ENCODE data around the gene ANKRD35. TPM values are rescaled to one million over a fixed set of nuclear protein-coding genes. Genes with fewer than 3 reads are reported as not detected.

Gene ANKRD35
- total and polyA plus RNA-seq, 4 donors: 2.0 to 3.7 (median 2.8) TPM

GRCh38 chr1:145906954-145907753 lies 21.5 kb upstream of the ANKRD35 start:
- Histone ChIP-seq H3K27me3 (ENCODE audit: control insufficient read depth in 3 of 3, insufficient read depth in 3 of 3, low read length in 2 of 3) (no peaks in the 10 kb centered on the region), H3K36me3 (ENCODE audit: control insufficient read depth in 4 of 4, insufficient read depth in 4 of 4, low read length in 4 of 4) (peaks cover 6 to 12% (median 9%) of the 10 kb centered on the region in 4 donors), H3K27ac (ENCODE audit: low read depth in 1 of 2, low read length in 1 of 2) (peak overlapping the region in 1 of 2 donors; percentile 58), H3K9me3 (ENCODE audit: control insufficient read depth in 4 of 4, insufficient read depth in 3 of 4, low read length in 3 of 4) (no peaks in the 10 kb centered on the region), H3K4me3 (no peak overlapping the region), H3K4me1 (ENCODE audit: control insufficient read depth in 5 of 5, insufficient read depth in 5 of 5, low read length in 5 of 5) (peaks cover 0 to 16% (median 0%) of the 10 kb centered on the region in 5 donors), H3K9ac (ENCODE audit: insufficient read depth in 1 of 2, low read length in 2 of 2) (no peak overlapping the region)
- no peak for TF ChIP-seq CTCF (IDR thresholded peaks at IDR 0.05; ENCODE audit: control extremely low read depth, extremely low read depth)
- DNase-seq: peak in 2 of 3 donors; percentile 24 to 25
- ATAC-seq (ENCODE audit: insufficient read depth, low FRiP score): no peak
- WGBS, 2 donors: 79 to 83% methylated on average over 10 of the region's 10 CpGs

GRCh38 chr1:145901312-145902021 lies 15.8 kb upstream of the ANKRD35 start:
- Histone ChIP-seq H3K36me3 (ENCODE audit: control insufficient read depth in 4 of 4, insufficient read depth in 4 of 4, low read length in 4 of 4) (peaks cover 0 to 11% (median 0%) of the 10 kb centered on the region in 4 donors), H3K4me3 (no peak overlapping the region), H3K27ac (ENCODE audit: low read depth in 1 of 2, low read length in 1 of 2) (no peak overlapping the region), H3K4me1 (ENCODE audit: control insufficient read depth in 5 of 5, insufficient read depth in 5 of 5, low read length in 5 of 5) (no peaks in the 10 kb centered on the region), H3K9ac (ENCODE audit: insufficient read depth in 1 of 2, low read length in 2 of 2) (no peak overlapping the region), H3K9me3 (ENCODE audit: control insufficient read depth in 4 of 4, insufficient read depth in 3 of 4, low read length in 3 of 4) (no peaks in the 10 kb centered on the region), H3K27me3 (ENCODE audit: control insufficient read depth in 3 of 3, insufficient read depth in 3 of 3, low read length in 2 of 3) (no peaks in the 10 kb centered on the region)
- WGBS, 2 donors: 92 to 94% methylated on average over 12 of the region's 12 CpGs
- TF ChIP-seq CTCF (IDR thresholded peaks at IDR 0.05; ENCODE audit: control extremely low read depth, extremely low read depth): no peak
- no peak for ATAC-seq (ENCODE audit: insufficient read depth, low FRiP score)
- DNase-seq: no peak

- ATAC-seq (ENCODE audit: insufficient read depth, low FRiP score) (no peak), DNase-seq (no peak)
- Histone ChIP-seq H3K9me3 (ENCODE audit: control insufficient read depth in 4 of 4, insufficient read depth in 3 of 4, low read length in 3 of 4) (no peaks in the 10 kb centered on the region), H3K27me3 (ENCODE audit: control insufficient read depth in 3 of 3, insufficient read depth in 3 of 3, low read length in 2 of 3) (no peaks in the 10 kb centered on the region), H3K36me3 (ENCODE audit: control insufficient read depth in 4 of 4, insufficient read depth in 4 of 4, low read length in 4 of 4) (peaks cover 0 to 14% (median 0%) of the 10 kb centered on the region in 4 donors), H3K4me3 (no peak overlapping the region), H3K27ac (ENCODE audit: low read depth in 1 of 2, low read length in 1 of 2) (no peak overlapping the region), H3K9ac (ENCODE audit: insufficient read depth in 1 of 2, low read length in 2 of 2) (no peak overlapping the region), H3K4me1 (ENCODE audit: control insufficient read depth in 5 of 5, insufficient read depth in 5 of 5, low read length in 5 of 5) (no peaks in the 10 kb centered on the region)
- 83 to 91% methylated on average over 5 of the region's 5 CpGs for WGBS, 2 donors
- TF ChIP-seq CTCF (IDR thresholded peaks at IDR 0.05; ENCODE audit: control extremely low read depth, extremely low read depth): no peak
Measured at GRCh38 chr1:145898756-145899155, 13.1 kb upstream of the ANKRD35 start.
